ENCODE results near the gene PSMA4. TPM values are rescaled to one million over a fixed set of nuclear protein-coding genes. Genes with fewer than 3 reads are reported as not detected.
"Not testable (repeated sequence)": the region's sequence is repeated elsewhere in the genome, so short reads cannot be mapped to it uniquely, and the experiment has no call there.

The PSMA4 gene
- total RNA-seq, 2 donors from 2014 or later = 66.2 to 97.5 TPM

- Histone ChIP-seq H3K9me3 (no peaks in the 10 kb centered on the region), H3K27me3 (replicated peaks; ENCODE audit: insufficient read depth) (no peaks in the 10 kb centered on the region), H3K4me3 (no peak overlapping the region), H3K27ac (no peak overlapping the region), H3K4me1 (ENCODE audit: control insufficient read depth in 1 of 2, low read depth in 2 of 2) (no peaks in the 10 kb centered on the region), H3K36me3 (peaks cover 21% of the 10 kb centered on the region)
- DNase-seq (ENCODE audit: low spot score) (no peak), ATAC-seq (ENCODE audit: insufficient number of reproducible peaks, low FRiP score, low read depth) (no peak)
- no peak for TF ChIP-seq CTCF (IDR thresholded peaks at IDR 0.05)
Observed at GRCh38 chr15:78551902-78552301, 11.7 kb downstream of the PSMA4 start.

GRCh38 chr15:78552597-78552996 is 12.4 kb downstream of the PSMA4 start:
- Histone ChIP-seq H3K27ac (no peak overlapping the region), H3K4me3 (no peak overlapping the region), H3K4me1 (ENCODE audit: control insufficient read depth in 1 of 2, low read depth in 2 of 2) (no peaks in the 10 kb centered on the region), H3K36me3 (peaks cover 14% of the 10 kb centered on the region), H3K27me3 (replicated peaks; ENCODE audit: insufficient read depth) (no peaks in the 10 kb centered on the region), H3K9me3 (no peaks in the 10 kb centered on the region)
- no peak for DNase-seq (ENCODE audit: low spot score)
- TF ChIP-seq CTCF (IDR thresholded peaks at IDR 0.05) = no peak
- no peak for ATAC-seq (ENCODE audit: insufficient number of reproducible peaks, low FRiP score, low read depth)

- H3K4me3 ChIP-seq; H3K27me3 ChIP-seq (replicated peaks; ENCODE audit: insufficient read depth); H3K4me1 ChIP-seq (ENCODE audit: control insufficient read depth in 1 of 2, low read depth in 2 of 2); DNase-seq (ENCODE audit: low spot score); ATAC-seq (ENCODE audit: insufficient number of reproducible peaks, low FRiP score, low read depth); H3K27ac ChIP-seq; H3K9me3 ChIP-seq; H3K36me3 ChIP-seq: not testable (repeated sequence)
Observed at GRCh38 chr15:78560201-78560600, 20.0 kb downstream of the PSMA4 start.

GRCh38 chr15:78561490-78561889 is 21.2 kb downstream of the PSMA4 start:
- no peak overlapping the region for H3K27ac ChIP-seq
- no peak for TF ChIP-seq CTCF (IDR thresholded peaks at IDR 0.05)

GRCh38 chr15:78563092-78563491 is 22.8 kb downstream of the PSMA4 start:
- Histone ChIP-seq H3K36me3 (no peaks in the 10 kb centered on the region), H3K4me1 (ENCODE audit: control insufficient read depth in 1 of 2, low read depth in 2 of 2) (peaks cover 0 to 8% of the 10 kb centered on the region in 2 donors), H3K27ac (no peak overlapping the region), H3K27me3 (replicated peaks; ENCODE audit: insufficient read depth) (no peaks in the 10 kb centered on the region), H3K9me3 (no peaks in the 10 kb centered on the region), H3K4me3 (no peak overlapping the region)
- no peak for DNase-seq (ENCODE audit: low spot score)
- no peak for ATAC-seq (ENCODE audit: insufficient number of reproducible peaks, low FRiP score, low read depth)
- no peak for TF ChIP-seq CTCF (IDR thresholded peaks at IDR 0.05)

More at GRCh38 chr15:78561490-78561889, 21.2 kb downstream of the PSMA4 start:
- ATAC-seq (ENCODE audit: insufficient number of reproducible peaks, low FRiP score, low read depth) (no peak), DNase-seq (ENCODE audit: low spot score) (no peak)
- no peaks in the 10 kb centered on the region for H3K36me3 ChIP-seq
- no peaks in the 10 kb centered on the region for H3K9me3 ChIP-seq
- H3K27me3 ChIP-seq (replicated peaks; ENCODE audit: insufficient read depth) = no peaks in the 10 kb centered on the region
- H3K4me3 ChIP-seq = no peak overlapping the region
- peaks cover 0 to 6% of the 10 kb centered on the region in 2 donors for H3K4me1 ChIP-seq (ENCODE audit: control insufficient read depth in 1 of 2, low read depth in 2 of 2)

- H3K4me3 ChIP-seq = peak overlapping the region; percentile 70
- H3K4me1 ChIP-seq (ENCODE audit: control insufficient read depth in 1 of 2, low read depth in 2 of 2) = peaks cover 0 to 8% of the 10 kb centered on the region in 2 donors
- no peaks in the 10 kb centered on the region for H3K27me3 ChIP-seq (replicated peaks; ENCODE audit: insufficient read depth)
- DNase-seq (ENCODE audit: low spot score) = no peak
- no peak for TF ChIP-seq CTCF (IDR thresholded peaks at IDR 0.05)
- H3K36me3 ChIP-seq = no peaks in the 10 kb centered on the region
- H3K9me3 ChIP-seq = no peaks in the 10 kb centered on the region
- no peak overlapping the region for H3K27ac ChIP-seq
- no peak for ATAC-seq (ENCODE audit: insufficient number of reproducible peaks, low FRiP score, low read depth)
Observed at GRCh38 chr15:78564743-78565096, 24.5 kb downstream of the PSMA4 start.

Measured in thoracic aorta (tissue), 2 donors.